K562 (cell line): ENCODE results near the gene PELI2. TPM values are rescaled to one million over a fixed set of nuclear protein-coding genes. Genes with fewer than 3 reads are reported as not detected.
A peak's percentile ranks its signal among the peaks of the same experiment; 100 is the strongest.

ENCODE experiments used
- ATAC-seq: fragments of 200-7000 bp; cut with Tn5 transposase; 3 replicates; pipeline ENCODE4 v1.9.1; 2020; ENCODE audit warnings: moderate library complexity
- BruUV-seq: library from RNA; stranded (reverse); fragments of 400-500 nt; replicated peaks from 2 replicates; lab custom pipeline; 2021; lab: Mats Ljungman, UMichigan
- CTCF ChIA-PET: fragments of 300-600 bp; formaldehyde crosslinking; extraction: SDS; loops from one replicate; lab custom pipeline; 2021; ENCODE audit warnings: low intra/inter-chr PET ratio; lab: Yijun Ruan, JAX
- POLR2A ChIA-PET: fragments of 300-600, 350-650 bp; sonication (Branson Sonifier 250); formaldehyde crosslinking; extraction: SDS; loops from one replicate; lab custom pipeline; 2021; ENCODE audit warnings: antibody characterized with exemption, inconsistent platforms; lab: Yijun Ruan, JAX
- DNase-seq, 4 experiments: peaks; one replicate each; pipeline versions ENCODE4 v3.0.0 to v3.0.0-alpha.2; 2011 to 2018; ENCODE audit warnings: low spot score in 3 of 4, mixed read lengths in 3 of 4; ENCODE audit errors: extremely low read depth in 1 of 4
- FAIRE-seq: peaks from 2 replicates; lab custom pipeline; 2011; peaks lifted over from hg19 to GRCh38; lab: Jason Lieb, UNC
- H2AFZ ChIP-seq: 2 replicates; pipeline ENCODE4 v1.6.0; 2011; ENCODE audit warnings: low read depth, low read length, control low read depth, inconsistent platforms
- H3K27ac ChIP-seq: fragments of 200-600 bp; 3 replicates; pipeline ENCODE4 v1.8.0; 2011; ENCODE audit warnings: low read depth, mild to moderate bottlenecking, control low read depth, inconsistent platforms, low read length, moderate library complexity, mixed read lengths; ENCODE audit errors: extremely low read depth
- H3K27me3 ChIP-seq, 2 experiments: fragments of 300-600 bp in 1 of 2; 2 replicates in 1 of 2; 3 replicates in 1 of 2; pipeline versions ENCODE4 v1.6.0 to v1.8.0; 2011; ENCODE audit warnings: inconsistent platforms in 2 of 2, low read length in 2 of 2, mild to moderate bottlenecking in 1 of 2, mixed read lengths in 1 of 2, moderate library complexity in 1 of 2; ENCODE audit not compliant: control insufficient read depth in 2 of 2, insufficient read depth in 2 of 2
- H3K36me3 ChIP-seq: fragments of 300-600 bp; 3 replicates; pipeline ENCODE4 v1.8.0; 2011; ENCODE audit warnings: mild to moderate bottlenecking, low read length, inconsistent platforms; ENCODE audit not compliant: control insufficient read depth, insufficient read depth
- H3K4me1 ChIP-seq, 2 experiments: fragments of 200-600 bp in 1 of 2; replicated peaks in 1 of 2; 2 replicates in 1 of 2; 3 replicates in 1 of 2; pipeline versions ENCODE4 v1.5.1 to v1.8.0; 2011; ENCODE audit warnings: inconsistent platforms in 2 of 2, low read length in 2 of 2, mild to moderate bottlenecking in 1 of 2, mixed read lengths in 1 of 2, moderate library complexity in 1 of 2; ENCODE audit not compliant: control insufficient read depth in 2 of 2, insufficient read depth in 2 of 2
- H3K4me2 ChIP-seq: 2 replicates; pipeline ENCODE4 v1.6.1; 2011; ENCODE audit warnings: low read length, control low read depth, inconsistent platforms, mixed read lengths; ENCODE audit not compliant: insufficient read depth
- H3K4me3 ChIP-seq: fragments of 200-600 bp; sonication (generic), shearing (Covaris generic); 2 replicates; pipeline ENCODE4 v1.5.1; 2016; ENCODE audit warnings: control low read depth, inconsistent platforms
- H3K79me2 ChIP-seq: fragments of 200-600 bp; 3 replicates; pipeline ENCODE4 v1.8.0; 2011; ENCODE audit warnings: low read length, inconsistent platforms; ENCODE audit not compliant: control insufficient read depth, insufficient read depth
- H3K9ac ChIP-seq, 2 experiments: 2 replicates each; pipeline versions ENCODE4 v1.6.0 to v1.6.1; 2011; ENCODE audit warnings: low read depth in 2 of 2, low read length in 2 of 2, control low read depth in 1 of 2, inconsistent platforms in 1 of 2, mild to moderate bottlenecking in 1 of 2, mixed read lengths in 1 of 2; ENCODE audit not compliant: insufficient read depth in 1 of 2
- H3K9me1 ChIP-seq: one replicate; pipeline ENCODE4 v1.6.0; 2011; ENCODE audit warnings: inconsistent platforms, mild to moderate bottlenecking, low read length, moderate library complexity; ENCODE audit not compliant: control insufficient read depth, insufficient read depth
- H3K9me3 ChIP-seq: replicated peaks from 2 replicates; pipeline ENCODE4 v1.5.1; 2011; ENCODE audit warnings: low read depth, low read length, inconsistent platforms; ENCODE audit not compliant: control insufficient read depth, insufficient read depth
- H4K20me1 ChIP-seq: replicated peaks from 2 replicates; pipeline ENCODE4 v1.6.1; 2011; ENCODE audit warnings: low read length, inconsistent platforms, mixed read lengths; ENCODE audit not compliant: control insufficient read depth, insufficient read depth
- FOXJ3 ChIP-seq: sonication (generic); formaldehyde crosslinking; IDR thresholded peaks from 2 replicates; pipeline ENCODE4 v1.4.0; 2020; ENCODE audit warnings: mild to moderate bottlenecking, missing genetic modification reagents
- RAD21 ChIP-seq, 2 experiments: fragments of 250-450 bp in 1 of 2; fragments of 450-650 bp in 1 of 2; sonication (Bioruptor Pico) in 1 of 2; formaldehyde crosslinking in 1 of 2; IDR thresholded peaks in 1 of 2; conservative IDR thresholded peaks in 1 of 2; 2 replicates each; pipeline versions ENCODE4 v1.4.0 to v1.8.0; 2020 to 2022; ENCODE audit warnings: mild to moderate bottlenecking in 2 of 2, moderate library complexity in 1 of 2
- THRA ChIP-seq: fragments of 450-650 bp; IDR thresholded peaks from 2 replicates; pipeline ENCODE4 v1.6.1; 2017; ENCODE audit warnings: mild to moderate bottlenecking, moderate library complexity
- ZBTB40 ChIP-seq, 2 experiments: fragments of 450-650 bp in 1 of 2; sonication (generic) in 1 of 2; formaldehyde crosslinking in 1 of 2; IDR thresholded peaks; 2 replicates each; pipeline versions ENCODE4 v1.7.1 to v1.9.0; 2016 to 2022; ENCODE audit warnings: inconsistent platforms in 1 of 2, mild to moderate bottlenecking in 1 of 2, missing genetic modification reagents in 1 of 2
- WGBS: fragments of 100-300 bp; shearing (Covaris generic); methylation state at CpG from one replicate; pipeline ENCODE4 v1.1.6; 2016; ENCODE audit warnings: low coverage, mixed read lengths; ENCODE audit not compliant: insufficient coverage; ENCODE audit errors: missing lambda C conversion rate; 5-methylcytosine and 5-hydroxymethylcytosine counted together
- in situ Hi-C: fragments of 300-500 bp; cut with MboI; formaldehyde crosslinking; loops from 4 replicates; pipeline ENCODE4 v1.15.0; 2018; ENCODE audit warnings: inconsistent platforms, mixed read lengths
- intact Hi-C: fragments of 100-400 bp; cut with micrococcal nuclease; formaldehyde crosslinking; loops from 2 replicates; pipeline ENCODE4 v1.14.2; 2022
- polyA plus RNA-seq, 8 experiments: library from polyadenylated mRNA; depleted of rRNA in 4 of 8; stranded (reverse) in 5 of 8; unstranded in 3 of 8; fragments of >200 nt; fragmentation: Nextera tagmentation in 2 of 8; fragmentation: Illumina TruSeq in 1 of 8; extraction: Ambion mirVana in 2 of 8; extraction: Trizol in 1 of 8; gene quantifications; 2 replicates each; pipeline versions ENCODE4 v1.2.1 to v1.2.3, GENCODE V29; 2011 to 2014; ENCODE audit warnings: inconsistent platforms in 1 of 8, missing spikeins in 1 of 8
- total RNA-seq, 7 experiments: library from RNA; depleted of rRNA in 6 of 7; stranded (reverse); fragments of >200 nt in 6 of 7; fragmentation: Illumina TruSeq in 2 of 7; extraction: Trizol in 2 of 7; gene quantifications; 2 replicates each; pipeline versions ENCODE4 v1.2.1 to v1.2.3, GENCODE V29; 2011 to 2021; ENCODE audit warnings: low replicate concordance in 1 of 7

The PELI2 gene
- total and polyA plus RNA-seq, 9 of the 15 experiments (the other 6 are each of a cell fraction or from before 2014, with no cell fraction given): 0.20 to 1.5 (median 0.44) TPM

- TF ChIP-seq THRA: no peak
- TF ChIP-seq RAD21 (CRISPR knock-in tag; conservative IDR thresholded peaks at IDR 0.05 in 1 of 2, IDR thresholded peaks at IDR 0.05 in 1 of 2): 0 out of 4 replicates have a peak, but pooled peaks of 1 of the 2 experiments have one; percentile 13
- no peak overlapping the region for H3K4me2 ChIP-seq
- no peaks in the 10 kb centered on the region for H3K79me2 ChIP-seq
- H3K4me1 ChIP-seq: no peaks in the 10 kb centered on the region
- no TSS peak for BruUV-seq
- CTCF ChIA-PET: no interaction called here
- DNase-seq (no peak), ATAC-seq (no peak), FAIRE-seq (no peak)
- no peak overlapping the region for H3K27ac ChIP-seq
- no peak overlapping the region for H2AFZ ChIP-seq
- in situ Hi-C loops (no loop called here), intact Hi-C loops (no loop called here)
- no peaks in the 10 kb centered on the region for H4K20me1 ChIP-seq
- H3K4me3 ChIP-seq: no peak overlapping the region
- no peaks in the 10 kb centered on the region for H3K36me3 ChIP-seq
- no peaks in the 10 kb centered on the region for H3K9me3 ChIP-seq
- POLR2A ChIA-PET: no interaction called here
- no peak overlapping the region for H3K9ac ChIP-seq
- H3K27me3 ChIP-seq: peaks cover 12 to 15% of the 10 kb centered on the region in 2 experiments
- no peaks in the 10 kb centered on the region for H3K9me1 ChIP-seq
- WGBS: 0% methylated on average over 5 of the region's 5 CpGs
Measured at GRCh38 chr14:56135001-56135400, 16.8 kb downstream of the PELI2 start.

- ATAC-seq (no peak), DNase-seq (no peak), FAIRE-seq (no peak)
- no peak overlapping the region for H3K9ac ChIP-seq
- H3K79me2 ChIP-seq: no peaks in the 10 kb centered on the region
- no peak overlapping the region for H3K4me3 ChIP-seq
- WGBS: 0% methylated on average over 1 of the region's 1 CpG
- H3K9me1 ChIP-seq: no peaks in the 10 kb centered on the region
- intact Hi-C loops (no loop called here), in situ Hi-C loops (no loop called here)
- H3K9me3 ChIP-seq: no peaks in the 10 kb centered on the region
- H3K27ac ChIP-seq: no peak overlapping the region
- H3K4me1 ChIP-seq: no peaks in the 10 kb centered on the region
- no peaks in the 10 kb centered on the region for H4K20me1 ChIP-seq
- no peak overlapping the region for H2AFZ ChIP-seq
- H3K36me3 ChIP-seq: no peaks in the 10 kb centered on the region
- ChIA-PET POLR2A (no interaction called here), CTCF (no interaction called here)
- peaks cover 12 to 15% of the 10 kb centered on the region in 2 experiments for H3K27me3 ChIP-seq
- no peak overlapping the region for H3K4me2 ChIP-seq
- no TSS peak for BruUV-seq
- no peak for TF ChIP-seq ZBTB40 (IDR thresholded peaks at IDR 0.05)
- TF ChIP-seq ZBTB40 (CRISPR knock-in tag; IDR thresholded peaks at IDR 0.05): no peak
- no peak for TF ChIP-seq FOXJ3 (CRISPR knock-in tag)
Measured at GRCh38 chr14:56135668-56136067, 17.5 kb downstream of the PELI2 start.
